PFSK-1 (cell line): ENCODE data around the gene TNFRSF19.
A peak's percentile ranks its signal among the peaks of the same experiment; 100 is the strongest.

Experiments
- FOXP2 ChIP-seq: optimal IDR thresholded peaks from 2 replicates; pipeline ENCODE3; 2011; ENCODE audit warnings: borderline replicate concordance, control low read depth, inconsistent platforms; ENCODE audit not compliant: insufficient read depth; ENCODE audit errors: extremely low read length, extremely low read depth
- POLR2AphosphoS5 ChIP-seq: IDR thresholded peaks from 2 replicates; pipeline ENCODE4 v1.6.1; 2012; ENCODE audit warnings: low read depth, mild to moderate bottlenecking, control low read depth, low read length, moderate library complexity
- REST ChIP-seq, 2 experiments: IDR thresholded peaks; 2 replicates each; pipeline versions ENCODE4 v1.6.1 to v1.8.0; 2011 to 2012; ENCODE audit warnings: low read depth in 2 of 2, low read length in 2 of 2, control low read depth in 1 of 2, inconsistent platforms in 1 of 2, mild to moderate bottlenecking in 1 of 2, moderate library complexity in 1 of 2; ENCODE audit not compliant: insufficient read depth in 1 of 2
- SIN3A ChIP-seq: IDR thresholded peaks from 2 replicates; pipeline ENCODE4 v1.6.1; 2012; ENCODE audit warnings: mild to moderate bottlenecking, low read length, moderate library complexity, borderline replicate concordance; ENCODE audit not compliant: insufficient read depth
- TAF1 ChIP-seq: IDR thresholded peaks from 2 replicates; pipeline ENCODE4 v1.6.1; 2012; ENCODE audit warnings: low read length, control low read depth, borderline replicate concordance; ENCODE audit not compliant: insufficient read depth

Gene TNFRSF19

GRCh38 chr13:23575632-23576031, 5.4 kb downstream of the TNFRSF19 start:
- no peak for TF ChIP-seq SIN3A
- TF ChIP-seq FOXP2, result no peak
- TF ChIP-seq REST (IDR thresholded peaks at IDR 0.05; ENCODE audit: insufficient read depth in 1 of 2, low read depth in 2 of 2, low read length in 2 of 2), result no peak
- no peak for TF ChIP-seq POLR2AphosphoS5
- TF ChIP-seq TAF1, result no peak

- TF ChIP-seq POLR2AphosphoS5, result no peak
- peak; percentile 73 for TF ChIP-seq FOXP2
- no peak for TF ChIP-seq SIN3A
- no peak for TF ChIP-seq TAF1
These were observed 8.3 kb downstream of the TNFRSF19 start for GRCh38 chr13:23578411-23579071.

DNA sequence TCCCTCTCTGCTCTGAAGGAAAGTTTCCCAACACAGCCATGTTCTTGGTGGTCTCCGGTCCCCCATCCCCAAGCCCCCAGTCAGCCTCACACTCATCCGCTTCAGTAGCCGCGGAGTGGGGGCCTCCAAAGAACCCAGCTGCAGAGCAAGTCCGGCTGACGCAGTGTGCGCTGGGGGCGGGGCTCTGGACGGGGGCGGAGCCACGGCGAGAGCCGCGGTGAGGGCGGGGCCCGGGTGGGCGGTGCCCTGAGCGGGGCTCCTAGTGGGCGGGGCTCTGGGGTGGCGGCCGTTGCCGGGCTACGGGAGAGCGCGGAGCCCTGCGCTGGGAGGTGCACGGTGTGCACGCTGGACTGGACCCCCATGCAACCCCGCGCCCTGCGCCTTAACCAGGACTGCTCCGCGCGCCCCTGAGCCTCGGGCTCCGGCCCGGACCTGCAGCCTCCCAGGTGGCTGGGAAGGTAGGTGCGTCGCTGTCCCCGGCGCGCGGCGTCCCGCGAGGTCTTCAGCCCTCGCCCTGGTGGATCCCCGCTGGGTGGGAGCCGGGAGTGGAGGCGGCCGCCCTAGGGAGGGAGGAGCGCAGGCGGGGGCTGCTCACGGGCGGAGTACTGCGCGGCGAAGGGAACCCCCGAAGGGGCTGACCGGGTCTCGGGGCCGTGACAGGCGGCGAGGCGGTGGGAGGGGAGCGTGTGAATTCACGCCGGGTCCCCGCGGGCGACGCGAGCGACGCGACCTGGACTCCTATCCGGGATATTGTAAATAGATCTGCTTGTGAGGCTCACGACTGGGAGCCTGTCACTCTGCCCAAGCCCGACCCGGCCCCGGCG, 9.1 kb downstream of the TNFRSF19 start:
- TF ChIP-seq POLR2AphosphoS5 (no peak), SIN3A (no peak), TAF1 (no peak), FOXP2 (no peak), REST (IDR thresholded peaks at IDR 0.05; ENCODE audit: insufficient read depth in 1 of 2, low read depth in 2 of 2, low read length in 2 of 2) (no peak)

DNA sequence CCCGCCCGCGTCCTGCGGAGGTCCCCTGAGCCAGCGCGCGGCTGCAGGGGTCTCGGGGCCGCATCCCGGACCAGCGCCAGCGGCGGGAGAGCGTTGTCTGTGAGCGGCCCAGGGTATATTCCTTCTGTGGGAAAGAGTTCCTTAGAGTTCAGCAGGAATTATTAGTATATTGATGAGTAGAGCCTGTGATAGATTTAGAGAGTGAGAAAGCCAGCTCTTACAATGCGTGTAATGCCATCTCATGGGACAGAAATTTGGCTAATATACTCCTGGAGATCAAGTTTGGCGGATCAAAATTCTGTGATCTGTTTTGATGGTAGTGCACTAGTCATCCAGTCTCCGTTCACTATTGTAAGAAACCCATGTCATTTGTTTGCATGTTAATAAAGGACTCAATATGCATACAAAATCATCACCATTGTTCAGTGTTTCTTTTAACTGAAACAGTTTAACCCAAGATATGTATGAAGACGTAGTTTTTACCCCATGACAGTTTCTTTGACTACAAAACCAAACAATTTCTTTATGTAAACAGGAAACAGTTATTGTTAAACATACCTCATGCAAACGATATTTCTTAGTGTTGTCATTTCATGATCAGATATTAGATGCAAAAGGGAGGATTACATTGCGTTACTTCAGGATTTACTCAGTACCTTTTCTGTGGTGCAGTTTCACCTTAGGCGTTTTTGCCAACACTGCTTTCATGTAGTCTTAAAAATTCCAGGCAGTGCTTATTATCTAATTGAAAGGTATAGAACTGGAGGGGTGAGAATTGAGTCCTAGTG, 9.9 kb downstream of the TNFRSF19 start:
- no peak for TF ChIP-seq POLR2AphosphoS5
- TF ChIP-seq FOXP2, result no peak
- no peak for TF ChIP-seq SIN3A
- no peak for TF ChIP-seq REST (IDR thresholded peaks at IDR 0.05; ENCODE audit: insufficient read depth in 1 of 2, low read depth in 2 of 2, low read length in 2 of 2)
- no peak for TF ChIP-seq TAF1

DNA sequence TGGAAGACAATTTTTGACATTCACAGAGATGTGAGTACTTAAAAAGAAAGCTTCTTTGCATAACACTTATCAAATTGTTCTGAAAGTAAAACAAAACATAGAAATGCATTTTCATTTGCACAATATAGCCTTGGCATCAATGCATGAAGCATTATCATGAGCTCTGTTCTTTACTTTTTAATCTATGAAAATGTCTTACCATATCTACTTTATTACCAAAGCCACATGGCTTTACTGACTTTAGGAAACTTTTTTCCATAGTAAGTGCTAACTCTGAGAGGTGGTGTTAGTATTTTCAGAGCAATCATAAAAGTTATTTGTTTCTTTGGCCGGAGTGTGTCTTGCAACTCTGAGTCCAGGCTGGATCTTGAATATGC, 10.5 kb downstream of the TNFRSF19 start:
- no peak for TF ChIP-seq TAF1
- no peak for TF ChIP-seq REST (IDR thresholded peaks at IDR 0.05; ENCODE audit: insufficient read depth in 1 of 2, low read depth in 2 of 2, low read length in 2 of 2)
- TF ChIP-seq POLR2AphosphoS5, result no peak
- no peak for TF ChIP-seq SIN3A
- TF ChIP-seq FOXP2, result no peak
